Spinal cord (tissue), 10 donors: ENCODE results near the gene GCNT4. TPM values are rescaled to one million over a fixed set of nuclear protein-coding genes. Genes with fewer than 3 reads are reported as not detected.
"Not testable (repeated sequence)": the region's sequence is repeated elsewhere in the genome, so short reads cannot be mapped to it uniquely, and the experiment has no call there.

ENCODE experiments used
- DNase-seq, 6 donors: peaks; one replicate each; pipeline versions ENCODE4 v3.0.0 to v3.0.0-alpha.2; 2013 to 2015; ENCODE audit warnings: low spot score in 6 of 6, low read depth in 4 of 6
- H3K27ac ChIP-seq: one replicate; pipeline ENCODE4 v1.5.1; 2013; ENCODE audit warnings: low read depth, low read length, control low read depth
- H3K27me3 ChIP-seq: one replicate; pipeline ENCODE4 v1.6.1; 2013; ENCODE audit warnings: low read length; ENCODE audit not compliant: control insufficient read depth, insufficient read depth
- H3K36me3 ChIP-seq: one replicate; pipeline ENCODE4 v1.6.1; 2013; ENCODE audit warnings: low read length; ENCODE audit not compliant: control insufficient read depth, insufficient read depth
- H3K4me1 ChIP-seq: one replicate; pipeline ENCODE4 v1.6.1; 2013; ENCODE audit warnings: low read length; ENCODE audit not compliant: control insufficient read depth, insufficient read depth
- H3K4me3 ChIP-seq: one replicate; pipeline ENCODE4 v1.5.1; 2013; ENCODE audit warnings: low read depth, low read length, control low read depth
- H3K9me3 ChIP-seq: one replicate; pipeline ENCODE4 v1.6.1; 2013; ENCODE audit warnings: low read length; ENCODE audit not compliant: control insufficient read depth, insufficient read depth
- WGBS: methylation state at CpG from one replicate; pipeline ENCODE4 v1.1.5; 2013; ENCODE audit warnings: missing lambda C conversion rate; ENCODE audit not compliant: insufficient coverage; 5-methylcytosine and 5-hydroxymethylcytosine counted together
- long read RNA-seq, 4 donors: transcript quantifications; one replicate each; lab custom pipeline, GENCODE V29; 2026
- polyA plus RNA-seq, 2 donors: library from polyadenylated mRNA; unstranded; fragments of 120-200 nt; gene quantifications; one replicate each; pipeline ENCODE4 v1.2.1, GENCODE V29; 2013; ENCODE audit not compliant: insufficient read length in 2 of 2
- total RNA-seq, 2 donors: library from RNA; depleted of rRNA in 1 of 2; stranded (reverse); fragments of 120-200 nt in 1 of 2; fragments of >200 nt in 1 of 2; gene quantifications; one replicate each; pipeline versions ENCODE4 v1.2.3 to v1.2.4, GENCODE V29; 2013 to 2014
- donor health status: healthy.

Gene GCNT4, protein sequence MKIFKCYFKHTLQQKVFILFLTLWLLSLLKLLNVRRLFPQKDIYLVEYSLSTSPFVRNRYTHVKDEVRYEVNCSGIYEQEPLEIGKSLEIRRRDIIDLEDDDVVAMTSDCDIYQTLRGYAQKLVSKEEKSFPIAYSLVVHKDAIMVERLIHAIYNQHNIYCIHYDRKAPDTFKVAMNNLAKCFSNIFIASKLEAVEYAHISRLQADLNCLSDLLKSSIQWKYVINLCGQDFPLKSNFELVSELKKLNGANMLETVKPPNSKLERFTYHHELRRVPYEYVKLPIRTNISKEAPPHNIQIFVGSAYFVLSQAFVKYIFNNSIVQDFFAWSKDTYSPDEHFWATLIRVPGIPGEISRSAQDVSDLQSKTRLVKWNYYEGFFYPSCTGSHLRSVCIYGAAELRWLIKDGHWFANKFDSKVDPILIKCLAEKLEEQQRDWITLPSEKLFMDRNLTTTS
- total RNA-seq (1 to 10 TPM; 1.5 to 2.9 TPM), polyA plus RNA-seq (under 1 TPM; 0.66 to 0.79 TPM)
- long read RNA-seq, donor 1, full-length matches to known transcripts, result 1 of 1 reads
- long read RNA-seq, donor 1, partial matches to known transcripts, result 0 of 1 reads
- long read RNA-seq, donor 1, other reads (novel, unspliced or antisense), result 0 of 1 reads
- long read RNA-seq, donor 2, full-length matches to known transcripts, result 4 of 4 reads
- long read RNA-seq, donor 2, partial matches to known transcripts, result 0 of 4 reads
- long read RNA-seq, donor 2, other reads (novel, unspliced or antisense), result 0 of 4 reads
- long read RNA-seq, donor 3, result 0 reads
- long read RNA-seq, donor 4, full-length matches to known transcripts, result 1 of 1 reads
- long read RNA-seq, donor 4, partial matches to known transcripts, result 0 of 1 reads
- long read RNA-seq, donor 4, other reads (novel, unspliced or antisense), result 0 of 1 reads

DNA sequence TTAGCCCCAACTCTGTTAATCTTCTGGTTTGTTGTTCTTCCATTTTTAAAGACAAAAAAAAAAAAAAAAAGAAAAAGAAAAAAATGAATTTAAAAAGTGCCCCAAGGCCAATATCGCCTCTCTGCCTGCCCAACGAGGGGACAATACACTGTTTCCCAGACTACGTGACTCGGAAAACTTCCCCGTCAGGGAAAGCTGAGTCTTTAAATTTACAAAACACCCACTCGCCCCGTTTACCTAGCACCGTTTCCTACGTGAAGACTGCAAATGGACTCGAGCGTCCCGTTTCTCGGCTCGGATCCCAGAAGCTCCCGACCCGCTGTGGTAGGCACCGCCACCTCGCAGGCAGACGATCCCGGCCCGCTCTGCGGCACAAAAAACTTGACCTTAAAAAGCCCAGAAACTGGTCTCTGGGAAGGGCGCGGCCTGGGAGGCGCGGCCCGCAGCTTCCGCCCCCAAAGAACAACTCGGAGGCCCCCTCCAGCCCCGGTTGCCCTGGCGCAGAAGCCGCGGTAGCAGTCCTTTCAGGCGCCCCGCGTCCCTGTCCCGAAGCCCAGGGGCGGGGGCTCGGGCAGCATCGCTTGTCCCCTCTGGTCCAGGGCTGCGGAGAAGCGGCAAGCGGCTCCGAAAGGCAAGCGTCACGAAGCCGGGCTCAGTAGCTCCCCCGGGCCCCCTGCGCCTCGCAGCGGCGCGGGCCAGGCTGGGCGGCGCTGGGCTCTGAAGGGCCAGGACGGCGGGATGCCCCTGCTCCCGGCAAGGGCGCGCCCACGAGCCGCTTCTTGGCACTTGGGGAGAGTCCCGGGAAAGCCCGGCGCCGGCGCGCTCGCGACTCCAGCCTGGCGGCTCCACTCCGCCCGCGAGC lies at the start of gene GCNT4:
TSS of gene GCNT4 (minus strand) at position 367 of the 862 bp plus-strand sequence. CDS start 22,521 bp downstream, outside the sequence.
- H3K27me3 ChIP-seq, result peaks cover 23% of the 10 kb centered on the region
- H3K9me3 ChIP-seq, result no peaks in the 10 kb centered on the region
- peaks cover 23% of the 10 kb centered on the region for H3K4me1 ChIP-seq
- peak within 1 kb of the TSS; percentile 88 for H3K27ac ChIP-seq
- H3K4me3 ChIP-seq, result peak within 1 kb of the TSS; percentile 57
- peak; percentile 21 to 71 (median 30) for DNase-seq
- H3K36me3 ChIP-seq, result no peaks in the 10 kb centered on the region
- WGBS, result under 1% methylated on average over 74 of the region's 74 CpGs

DNA sequence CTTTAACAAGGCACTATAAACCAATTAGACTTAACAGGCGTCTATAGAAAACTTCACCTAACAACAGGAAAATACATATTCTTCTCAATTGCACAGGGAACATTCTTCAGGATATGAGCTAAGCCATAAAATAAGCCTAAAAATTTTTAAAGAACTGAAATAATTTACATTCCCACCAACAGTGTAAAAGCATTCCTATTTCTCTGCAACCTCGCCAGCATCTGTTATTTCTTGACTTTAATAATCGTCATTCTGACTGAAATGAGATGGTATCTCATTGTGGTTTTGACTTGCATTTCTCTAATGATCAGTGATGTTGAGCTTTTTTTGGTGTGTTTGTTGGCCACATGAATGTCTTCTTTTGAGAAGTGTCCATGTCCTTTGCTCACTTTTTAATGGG lies 43.6 kb upstream of the GCNT4 start:
- WGBS, result 100% methylated on average over 1 of the region's 3 CpGs
- DNase-seq, H3K9me3 ChIP-seq: not testable (repeated sequence)

DNA sequence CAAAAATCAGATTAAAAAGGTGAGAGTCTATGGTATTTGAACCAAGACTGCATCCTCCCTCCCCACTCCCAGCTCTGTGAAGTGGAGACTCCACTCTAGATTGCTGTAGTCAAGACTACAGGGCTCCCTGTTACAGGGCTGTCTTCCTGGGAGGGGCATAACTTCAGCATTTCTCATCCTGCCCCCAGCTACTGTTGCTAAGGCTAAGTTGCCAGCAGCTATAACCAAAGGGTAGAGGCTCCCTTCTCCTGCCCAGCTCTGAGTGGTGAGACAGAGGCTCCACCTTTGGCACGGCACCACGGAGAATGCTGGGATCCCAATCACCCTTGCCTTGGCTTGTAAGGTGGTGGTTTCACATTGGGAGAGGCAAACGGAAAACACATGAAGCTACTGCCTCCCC lies 39.2 kb upstream of the GCNT4 start:
- H3K4me3 ChIP-seq, result no peak overlapping the region
- no peak overlapping the region for H3K27ac ChIP-seq
- DNase-seq, result no peak
- H3K36me3 ChIP-seq, result no peaks in the 10 kb centered on the region
- no CpG with 5 or more reads among the region's 3 CpGs for WGBS
- no peaks in the 10 kb centered on the region for H3K27me3 ChIP-seq
- no peaks in the 10 kb centered on the region for H3K9me3 ChIP-seq
- H3K4me1 ChIP-seq, result no peaks in the 10 kb centered on the region

More for the DNA sequence above, 43.6 kb upstream of the GCNT4 start:
- H3K4me3 ChIP-seq, H3K36me3 ChIP-seq, H3K4me1 ChIP-seq, H3K27ac ChIP-seq, H3K27me3 ChIP-seq: not testable (repeated sequence)

DNA sequence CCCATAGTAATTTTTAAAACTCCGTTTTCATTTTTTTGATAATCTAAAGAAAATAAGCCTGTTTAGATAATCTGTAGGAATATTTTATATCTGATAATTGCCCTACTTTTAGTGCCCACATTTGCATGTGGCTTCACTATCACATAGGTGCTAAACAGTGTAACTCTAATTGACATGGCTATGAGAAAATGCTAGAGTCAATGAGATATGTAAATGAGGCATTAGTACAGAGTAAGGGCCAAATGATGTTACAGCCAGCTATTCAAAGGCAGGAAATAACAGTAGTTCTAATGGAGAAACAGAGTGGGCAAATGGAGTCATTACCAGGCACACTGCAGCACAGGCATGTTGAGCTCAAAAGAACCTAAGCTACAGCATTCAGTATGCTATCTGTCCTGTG lies 37.3 kb upstream of the GCNT4 start:
- H3K9me3 ChIP-seq, result no peaks in the 10 kb centered on the region
- no peaks in the 10 kb centered on the region for H3K27me3 ChIP-seq
- H3K36me3 ChIP-seq, result no peaks in the 10 kb centered on the region
- no peak overlapping the region for H3K4me3 ChIP-seq
- DNase-seq, result no peak
- no peak overlapping the region for H3K27ac ChIP-seq
- no CpG with 5 or more reads among the region's 1 CpG for WGBS
- H3K4me1 ChIP-seq, result no peaks in the 10 kb centered on the region

DNA sequence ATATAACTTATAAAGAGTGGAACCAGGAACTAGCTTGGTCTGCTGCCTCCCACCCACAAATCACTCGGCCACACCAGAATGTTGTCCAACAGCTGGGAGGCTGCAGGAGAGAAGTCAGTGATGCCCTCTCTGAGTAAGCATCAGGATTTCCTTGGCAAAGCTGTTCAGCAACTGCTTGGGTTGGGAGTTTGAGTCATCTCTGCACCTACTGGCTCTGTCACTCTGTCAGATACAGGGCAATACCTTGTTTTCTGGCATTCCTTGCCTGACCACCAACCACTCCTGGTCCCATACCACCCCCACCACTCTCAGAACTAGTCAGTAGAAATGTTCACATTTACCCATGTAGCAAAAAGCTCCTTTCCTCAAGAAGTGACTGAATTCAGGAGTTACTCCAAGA lies 36.8 kb upstream of the GCNT4 start:
- Histone ChIP-seq H3K27ac (no peak overlapping the region), H3K4me1 (no peaks in the 10 kb centered on the region), H3K36me3 (no peaks in the 10 kb centered on the region), H3K9me3 (no peaks in the 10 kb centered on the region), H3K27me3 (no peaks in the 10 kb centered on the region), H3K4me3 (no peak overlapping the region)
- DNase-seq, result no peak
- no CpG with 5 or more reads among the region's 1 CpG for WGBS

DNA sequence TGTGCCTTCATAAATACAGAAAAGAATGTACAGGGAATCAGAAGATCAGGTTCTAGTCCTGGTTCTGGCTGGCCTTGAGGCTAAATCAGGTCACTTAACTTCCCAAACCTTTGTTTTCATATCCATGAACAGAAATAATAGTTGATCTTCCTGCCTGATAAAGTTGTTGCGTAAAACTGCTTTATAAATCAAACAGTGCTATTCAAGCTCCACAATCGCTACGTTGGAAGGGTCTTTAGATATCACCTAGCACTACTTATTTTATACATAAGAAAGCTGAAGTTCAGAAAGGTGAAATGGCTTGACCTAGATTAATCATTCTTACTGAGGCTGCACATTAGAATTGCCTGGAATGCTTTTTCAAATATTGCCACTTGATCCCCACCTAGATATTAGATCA lies 36.3 kb upstream of the GCNT4 start:
- no peaks in the 10 kb centered on the region for H3K36me3 ChIP-seq
- H3K9me3 ChIP-seq, result no peaks in the 10 kb centered on the region
- no peak for DNase-seq
- H3K27ac ChIP-seq, result no peak overlapping the region
- no CpG with 5 or more reads among the region's 3 CpGs for WGBS
- no peaks in the 10 kb centered on the region for H3K4me1 ChIP-seq
- no peak overlapping the region for H3K4me3 ChIP-seq
- no peaks in the 10 kb centered on the region for H3K27me3 ChIP-seq

DNA sequence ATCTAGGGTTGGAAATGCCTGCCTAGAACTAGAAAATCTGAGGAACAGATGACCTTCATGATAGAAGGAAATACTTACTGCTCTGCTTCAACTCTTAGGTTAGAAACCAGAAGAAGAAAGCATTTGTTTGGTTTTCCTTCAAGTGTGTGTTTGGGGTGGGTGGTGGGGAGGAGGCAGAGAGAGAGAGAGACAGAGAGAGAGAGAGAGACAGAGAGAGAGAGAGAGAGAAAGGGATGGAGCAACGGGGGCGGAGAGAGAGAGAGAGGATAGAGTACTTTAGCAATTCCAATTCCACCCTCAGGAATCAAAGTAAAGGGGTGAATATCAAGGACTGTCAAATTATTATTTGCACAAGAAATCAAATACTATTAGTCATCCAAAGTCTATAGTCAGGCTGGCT lies 29.2 kb upstream of the GCNT4 start:
- no peak overlapping the region for H3K27ac ChIP-seq
- H3K27me3 ChIP-seq, result no peaks in the 10 kb centered on the region
- WGBS, result no CpG with 5 or more reads among the region's 2 CpGs
- no peak for DNase-seq
- H3K4me1 ChIP-seq, result no peaks in the 10 kb centered on the region
- H3K9me3 ChIP-seq, result no peaks in the 10 kb centered on the region
- H3K4me3 ChIP-seq, result no peak overlapping the region
- H3K36me3 ChIP-seq, result no peaks in the 10 kb centered on the region

DNA sequence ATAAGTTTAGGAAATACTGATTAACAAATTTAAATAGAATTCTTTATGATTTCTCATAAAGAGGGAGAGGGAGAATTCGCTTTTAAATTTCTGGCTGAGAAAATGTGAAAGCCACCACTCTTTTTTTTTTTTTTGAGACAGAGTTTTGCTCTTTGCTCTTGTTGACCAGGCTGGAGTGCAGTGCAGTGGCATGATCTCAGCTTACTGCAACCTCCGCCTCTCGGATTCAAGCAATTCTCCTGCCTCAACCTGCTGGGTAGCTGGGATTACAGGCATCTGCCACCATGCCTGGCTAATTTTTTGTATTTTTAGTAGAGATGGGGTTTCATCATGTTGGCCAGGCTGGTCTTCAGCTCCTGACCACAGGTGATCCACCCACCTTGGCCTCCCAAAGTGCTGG lies 27.0 kb upstream of the GCNT4 start:
- not testable (repeated sequence) for H3K27ac ChIP-seq, H3K4me3 ChIP-seq, DNase-seq, H3K9me3 ChIP-seq, H3K27me3 ChIP-seq, H3K36me3 ChIP-seq, H3K4me1 ChIP-seq
- WGBS, result 92% methylated on average over 2 of the region's 3 CpGs

DNA sequence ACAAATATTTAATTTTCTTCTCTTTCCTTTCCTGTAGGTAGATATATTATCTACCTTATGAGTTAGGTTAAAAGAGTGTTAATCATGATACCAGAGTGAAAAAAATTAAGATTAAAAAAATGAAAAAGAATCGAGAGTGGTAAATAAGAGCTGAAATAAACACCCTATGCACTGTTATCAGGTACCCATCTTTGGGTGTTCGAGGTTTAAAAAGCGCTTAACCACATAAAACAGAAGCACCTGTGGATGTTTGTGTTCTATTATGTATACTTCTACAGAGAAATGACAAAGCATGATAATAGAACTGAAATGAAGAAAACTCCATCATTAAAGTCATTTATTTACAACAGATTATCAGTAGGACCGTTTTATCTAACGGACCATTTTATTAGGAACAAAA lies 25.7 kb upstream of the GCNT4 start:
- no peak for DNase-seq
- WGBS, result no CpG with 5 or more reads among the region's 5 CpGs
- no peaks in the 10 kb centered on the region for H3K36me3 ChIP-seq
- H3K9me3 ChIP-seq, result no peaks in the 10 kb centered on the region
- H3K27ac ChIP-seq, result no peak overlapping the region
- no peaks in the 10 kb centered on the region for H3K4me1 ChIP-seq
- H3K4me3 ChIP-seq, result no peak overlapping the region
- no peaks in the 10 kb centered on the region for H3K27me3 ChIP-seq
